H1 (cell line): ENCODE data around the gene RTP2. TPM values are rescaled to one million over a fixed set of nuclear protein-coding genes. Genes with fewer than 3 reads are reported as not detected.

Experiments
- CTCF ChIA-PET: fragments of 300-600 bp; sonication (Branson Sonifier 250); formaldehyde crosslinking; loops from one replicate; lab custom pipeline; 2021; ENCODE audit not compliant: partially characterized antibody; lab: Charles Lee
- POLR2A ChIA-PET: fragments of 300-600 bp; sonication (Branson Sonifier 250); formaldehyde crosslinking; loops from one replicate; lab custom pipeline; 2021; ENCODE audit warnings: inconsistent platforms; ENCODE audit not compliant: partially characterized antibody; lab: Charles Lee
- DNase-seq, 2 experiments: peaks; one replicate each; pipeline versions ENCODE4 v3.0.0 to v3.0.0-alpha.2; 2010 to 2022; ENCODE audit warnings: low spot score in 2 of 2, low read depth in 1 of 2, mixed read lengths in 1 of 2
- FAIRE-seq: peaks from 2 replicates; lab custom pipeline; 2011; peaks lifted over from hg19 to GRCh38; lab: Jason Lieb, UNC
- H2AFZ ChIP-seq: 2 replicates; pipeline ENCODE4 v1.8.1; 2012; ENCODE audit warnings: low read length, inconsistent platforms
- H2AK5ac ChIP-seq: 2 replicates; pipeline ENCODE4 v1.6.1; 2013; ENCODE audit warnings: low read depth, low read length
- H2BK120ac ChIP-seq: replicated peaks from 2 replicates; pipeline ENCODE3; 2013; ENCODE audit warnings: low read depth, low read length, inconsistent platforms
- H2BK12ac ChIP-seq: 2 replicates; pipeline ENCODE4 v1.6.1; 2013; ENCODE audit warnings: low read depth, low read length
- H2BK15ac ChIP-seq: 2 replicates; pipeline ENCODE4 v1.6.1; 2013; ENCODE audit warnings: low read length
- H2BK20ac ChIP-seq: 2 replicates; pipeline ENCODE4 v1.6.1; 2013; ENCODE audit warnings: low read length
- H2BK5ac ChIP-seq: 2 replicates; pipeline ENCODE4 v1.6.1; 2013; ENCODE audit warnings: low read depth, low read length
- H3K14ac ChIP-seq: 2 replicates; pipeline ENCODE4 v1.6.1; 2013; ENCODE audit warnings: inconsistent platforms; ENCODE audit not compliant: insufficient read length
- H3K18ac ChIP-seq: 2 replicates; pipeline ENCODE4 v1.6.1; 2013; ENCODE audit warnings: low read length; ENCODE audit errors: extremely low read depth
- H3K23ac ChIP-seq: 2 replicates; pipeline ENCODE4 v1.6.1; 2013; ENCODE audit warnings: inconsistent platforms; ENCODE audit not compliant: insufficient read length
- H3K23me2 ChIP-seq: 2 replicates; pipeline ENCODE4 v1.6.1; 2013; ENCODE audit warnings: low read depth, low read length
- H3K27ac ChIP-seq: 2 replicates; pipeline ENCODE4 v1.6.1; 2011; ENCODE audit warnings: low read depth, low read length, inconsistent platforms
- H3K27me3 ChIP-seq, 4 experiments: replicated peaks in 1 of 4; 1 replicate in 1 of 4; 2 replicates in 3 of 4; pipeline versions ENCODE4 v1.6.1 to v1.8.1; 2011 to 2013; ENCODE audit warnings: low read length in 3 of 4, mild to moderate bottlenecking in 3 of 4, inconsistent platforms in 2 of 4, mixed read lengths in 2 of 4, moderate library complexity in 1 of 4; ENCODE audit not compliant: control insufficient read depth in 3 of 4, insufficient read depth in 3 of 4; ENCODE audit errors: extremely low read depth in 1 of 4
- H3K36me3 ChIP-seq, 4 experiments: 2 replicates each; pipeline versions ENCODE4 v1.6.1 to v1.8.1; 2011 to 2013; ENCODE audit warnings: mild to moderate bottlenecking in 4 of 4, low read length in 3 of 4, moderate library complexity in 2 of 4, control low read depth in 1 of 4, inconsistent platforms in 1 of 4; ENCODE audit not compliant: insufficient read depth in 4 of 4, control insufficient read depth in 2 of 4
- H3K4ac ChIP-seq: replicated peaks from 2 replicates; pipeline ENCODE3; 2013; ENCODE audit warnings: low read length, low read depth, mixed read lengths, inconsistent platforms; ENCODE audit not compliant: insufficient read length
- H3K4me1 ChIP-seq, 4 experiments: replicated peaks in 1 of 4; 1 replicate in 1 of 4; 2 replicates in 3 of 4; pipeline versions ENCODE4 v1.6.1 to v1.8.1; 2011 to 2013; ENCODE audit warnings: low read length in 3 of 4, inconsistent platforms in 2 of 4, mixed read lengths in 1 of 4; ENCODE audit not compliant: insufficient read depth in 4 of 4, control insufficient read depth in 3 of 4
- H3K4me2 ChIP-seq, 2 experiments: 2 replicates each; pipeline versions ENCODE4 v1.6.1 to v1.8.1; 2011 to 2013; ENCODE audit warnings: low read depth in 2 of 2, low read length in 2 of 2, control low read depth in 1 of 2, inconsistent platforms in 1 of 2, mild to moderate bottlenecking in 1 of 2; ENCODE audit not compliant: insufficient read depth in 1 of 2
- H3K4me3 ChIP-seq, 4 experiments: fragments of 200-600, 300-600 bp in 1 of 4; sonication (generic), shearing (Covaris generic), sonication (Bioruptor Twin) in 1 of 4; 2 replicates each; pipeline versions ENCODE4 v1.5.1 to v1.8.1; 2011 to 2016; ENCODE audit warnings: low read length in 4 of 4, low read depth in 3 of 4, control low read depth in 2 of 4, inconsistent platforms in 2 of 4, mild to moderate bottlenecking in 2 of 4, mixed read lengths in 1 of 4, moderate library complexity in 1 of 4; ENCODE audit not compliant: insufficient read depth in 2 of 4; ENCODE audit errors: extremely low read depth in 1 of 4
- H3K56ac ChIP-seq: replicated peaks from 2 replicates; pipeline ENCODE3; 2013; ENCODE audit warnings: low read depth, mild to moderate bottlenecking, mixed read lengths, low read length, inconsistent platforms; ENCODE audit not compliant: insufficient read length
- H3K79me1 ChIP-seq: 2 replicates; pipeline ENCODE4 v1.6.1; 2013; ENCODE audit warnings: low read depth, low read length, control low read depth
- H3K79me2 ChIP-seq, 2 experiments: 2 replicates each; pipeline versions ENCODE4 v1.6.1 to v1.8.1; 2012 to 2013; ENCODE audit warnings: low read length in 2 of 2, mild to moderate bottlenecking in 2 of 2, inconsistent platforms in 1 of 2; ENCODE audit not compliant: insufficient read depth in 2 of 2, control insufficient read depth in 1 of 2
- H3K9ac ChIP-seq, 4 experiments: replicated peaks in 1 of 4; 1 replicate in 1 of 4; 2 replicates in 3 of 4; pipeline versions ENCODE4 v1.6.1 to v1.8.1; 2011 to 2013; ENCODE audit warnings: low read depth in 3 of 4, low read length in 3 of 4, control low read depth in 2 of 4, mild to moderate bottlenecking in 2 of 4, moderate library complexity in 2 of 4, inconsistent platforms in 1 of 4; ENCODE audit errors: extremely low read depth in 1 of 4
- H3K9me3 ChIP-seq, 2 experiments: 2 replicates each; pipeline versions ENCODE4 v1.6.1 to v1.8.1; 2012 to 2013; ENCODE audit warnings: mild to moderate bottlenecking in 2 of 2, moderate library complexity in 2 of 2, control low read depth in 1 of 2, inconsistent platforms in 1 of 2, low read depth in 1 of 2, low read length in 1 of 2, mixed read lengths in 1 of 2; ENCODE audit not compliant: insufficient read depth in 2 of 2
- H4K20me1 ChIP-seq, 2 experiments: replicated peaks in 1 of 2; 2 replicates each; pipeline versions ENCODE3 to v1.8.1; 2011 to 2013; ENCODE audit warnings: inconsistent platforms in 2 of 2, low read length in 2 of 2, mild to moderate bottlenecking in 1 of 2; ENCODE audit not compliant: insufficient read depth in 2 of 2, control insufficient read depth in 1 of 2
- H4K5ac ChIP-seq: 2 replicates; pipeline ENCODE4 v1.6.1; 2013; ENCODE audit warnings: low read length, low read depth, mixed read lengths, inconsistent platforms; ENCODE audit not compliant: insufficient read length
- H4K8ac ChIP-seq: 2 replicates; pipeline ENCODE4 v1.8.0; 2013; ENCODE audit warnings: mild to moderate bottlenecking, moderate library complexity, low read length, inconsistent platforms; ENCODE audit not compliant: insufficient read depth; ENCODE audit errors: extremely low read depth
- H4K91ac ChIP-seq: replicated peaks from 2 replicates; pipeline ENCODE3; 2013; ENCODE audit warnings: low read length, mixed read lengths, inconsistent platforms; ENCODE audit not compliant: insufficient read length
- CHD2 ChIP-seq: IDR thresholded peaks from 2 replicates; pipeline ENCODE4 v1.6.1; 2012; ENCODE audit warnings: low read length, improper control_type of control experiment
- CTBP2 ChIP-seq: IDR thresholded peaks from 2 replicates; pipeline ENCODE4 v1.7.0; 2011; ENCODE audit warnings: borderline replicate concordance, mild to moderate bottlenecking, moderate library complexity, mixed read lengths, low read length; ENCODE audit not compliant: insufficient read depth, insufficient read length
- GABPA ChIP-seq: IDR thresholded peaks from 2 replicates; pipeline ENCODE4 v1.6.1; 2011; ENCODE audit warnings: mild to moderate bottlenecking, low read length, moderate library complexity, borderline replicate concordance; ENCODE audit not compliant: insufficient read depth
- GTF2F1 ChIP-seq: IDR thresholded peaks from 2 replicates; pipeline ENCODE4 v1.6.1; 2012; ENCODE audit warnings: low read depth, low read length, improper control_type of control experiment, borderline replicate concordance
- MAFK ChIP-seq: IDR thresholded peaks from 2 replicates; pipeline ENCODE4 v1.6.1; 2012; ENCODE audit warnings: low read depth, mild to moderate bottlenecking, improper control_type of control experiment, low read length
- NANOG ChIP-seq: IDR thresholded peaks from 2 replicates; pipeline ENCODE4 v1.6.1; 2011; ENCODE audit warnings: low read length, low read depth, mild to moderate bottlenecking, inconsistent platforms; ENCODE audit not compliant: insufficient read depth, poor library complexity, severe bottlenecking
- SUZ12 ChIP-seq: fragments of 200-600 bp; sonication (generic); IDR thresholded peaks from 2 replicates; pipeline ENCODE4 v1.6.1; 2012; ENCODE audit warnings: mild to moderate bottlenecking, inconsistent platforms, low read length, moderate library complexity, mixed read lengths
- TBP ChIP-seq: IDR thresholded peaks from 2 replicates; pipeline ENCODE4 v1.6.1; 2011; ENCODE audit warnings: low read depth, low read length, improper control_type of control experiment
- WGBS, 2 experiments: shearing (Covaris generic) in 1 of 2; methylation state at CpG; one replicate each; pipeline versions ENCODE4 v1.1.6 to v1.1.7; 2013 to 2015; ENCODE audit warnings: low lambda C conversion rate in 2 of 2, mixed read lengths in 2 of 2, inconsistent platforms in 1 of 2, low coverage in 1 of 2, missing lambda C conversion rate in 1 of 2; ENCODE audit not compliant: insufficient replicate concordance in 2 of 2, insufficient coverage in 1 of 2, insufficient read length in 1 of 2; ENCODE audit errors: extremely low coverage in 1 of 2, missing lambda C conversion rate in 1 of 2; 5-methylcytosine and 5-hydroxymethylcytosine counted together
- polyA plus RNA-seq, 7 experiments: library from polyadenylated mRNA; depleted of rRNA in 3 of 7; stranded (reverse) in 5 of 7; unstranded in 2 of 7; fragments of >200 nt in 5 of 7; fragments of 200-250 nt in 2 of 7; gene quantifications; 1 replicate in 5 of 7; 2 replicates in 1 of 7; 4 replicates in 1 of 7; pipeline versions ENCODE4 v1.2.1 to v1.2.3, GENCODE V29; 2011 to 2013; ENCODE audit warnings: missing spikeins in 2 of 7, mixed read lengths in 2 of 7
- total RNA-seq: library from RNA; stranded (reverse); fragmentation: NEBNext Ultra II Directional; extraction: Animal tissue kit (Norgen Biotek cat#: 25700); gene quantifications from 2 replicates; pipeline ENCODE4 v1.2.1, GENCODE V29; 2021
- TF ChIP-seq, protein P1 (sequence below): IDR thresholded peaks from 2 replicates; pipeline ENCODE4 v1.6.1; 2012; ENCODE audit warnings: inconsistent platforms

The RTP2 gene
- total and polyA plus RNA-seq, 2 of the 8 experiments (the other 6 are each of a cell fraction or from before 2014, with no cell fraction given) = not detected

DNA sequence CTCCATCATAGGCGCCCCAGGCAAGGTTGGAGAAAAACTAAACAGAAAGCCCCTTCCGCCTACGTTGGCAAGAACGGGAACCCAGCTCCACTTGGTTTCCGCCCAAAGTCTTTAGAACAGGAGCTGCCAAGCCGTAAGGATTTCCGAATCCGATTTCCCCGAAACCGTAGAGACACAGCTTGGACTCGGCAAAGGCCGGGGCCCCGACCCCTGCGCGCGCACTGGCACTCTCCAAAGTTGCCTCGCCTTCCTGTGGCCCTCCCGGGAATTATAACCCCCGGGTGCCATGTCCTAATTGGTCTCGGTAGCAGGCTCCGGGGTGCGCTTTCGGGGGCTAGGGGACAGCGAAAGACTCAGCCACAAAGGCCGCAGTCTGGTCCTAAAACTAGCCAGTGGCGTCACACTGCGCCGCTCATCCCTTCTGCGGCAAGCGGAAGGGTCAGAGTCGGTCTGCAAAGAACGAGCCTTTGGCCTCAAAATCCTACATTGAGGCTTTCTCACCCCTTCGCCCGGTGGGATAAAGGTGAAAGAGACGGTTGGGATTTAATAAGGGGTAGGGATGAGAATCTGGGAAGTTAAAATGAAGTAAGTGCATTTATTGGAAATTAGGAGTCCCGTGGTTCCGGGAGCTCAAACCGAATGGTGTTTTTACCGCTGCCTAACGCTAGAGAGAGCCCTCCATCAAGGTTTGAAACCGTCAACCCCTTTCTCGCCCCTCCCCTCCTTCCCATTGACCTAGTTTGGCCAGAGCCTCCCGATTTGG is 36.2 kb upstream of the RTP2 start:
- 0 out of 2 replicates have a peak overlapping the region, but pooled peaks have one; percentile 37 for H2BK20ac ChIP-seq
- 2% methylated on average over 43 of the region's 43 CpGs; no CpG with 5 or more reads in 1 of the 2 experiments for WGBS, 2 experiments
- H3K23ac ChIP-seq = no peak overlapping the region
- H3K36me3 ChIP-seq = peaks cover 0 to 1% (median 0%) of the 10 kb centered on the region in 4 experiments; a peak in 1 of 8 replicates
- H3K9ac ChIP-seq = peak overlapping the region in 3 of 4 experiments; percentile 62 to 67 (median 65); a peak in 6 of 7 replicates
- H3K4me2 ChIP-seq = peak overlapping the region; percentile 90 to 94
- peak overlapping the region; percentile 40 for H3K56ac ChIP-seq
- no peak overlapping the region; the same call in 1 of the 2 replicates for H4K8ac ChIP-seq
- H3K23me2 ChIP-seq = peaks cover 27% of the 10 kb centered on the region
- H2BK15ac ChIP-seq = peak overlapping the region; percentile 62; the same call in 1 of the 2 replicates
- CTCF ChIA-PET = interaction anchor here (0.5 to 6.4 kb wide), 57 partner anchors 8 to 1495 kb away, joined by 3 to 107 read pairs (median 4); partner anchors contain the start of gene LPP
- FAIRE-seq = no peak
- H3K14ac ChIP-seq = no peak overlapping the region
- peak overlapping the region; percentile 38 for H2BK5ac ChIP-seq
- no peak overlapping the region for H2BK120ac ChIP-seq
- H3K9me3 ChIP-seq = no peaks in the 10 kb centered on the region
- peak overlapping the region; percentile 89; the same call in 1 of the 2 replicates for H2AFZ ChIP-seq
- H3K4me3 ChIP-seq = peak overlapping the region; percentile 53 to 89 (median 83)
- H4K5ac ChIP-seq = peak overlapping the region; percentile 18
- peak overlapping the region; percentile 48 for H3K4ac ChIP-seq
- peak overlapping the region; percentile 92 for H3K18ac ChIP-seq
- H3K79me2 ChIP-seq = 0 out of 4 replicates have a peak, but pooled peaks cover 0 to 5% of the 10 kb centered on the region in 2 experiments
- POLR2A ChIA-PET = interaction anchor here (1.0 to 3.3 kb wide), 12 partner anchors 9 to 1221 kb away, joined by 3 to 15 read pairs (median 6); partner anchors contain the start of gene LPP
- no peaks in the 10 kb centered on the region for H3K79me1 ChIP-seq
- H3K4me1 ChIP-seq = peaks cover 0 to 19% (median 8%) of the 10 kb centered on the region in 4 experiments; a peak in 5 of 7 replicates
- no peak overlapping the region for H2AK5ac ChIP-seq
- H2BK12ac ChIP-seq = peak overlapping the region; percentile 55; the same call in 1 of the 2 replicates
- H3K27me3 ChIP-seq = peaks cover 0 to 16% (median 7%) of the 10 kb centered on the region in 4 experiments; a peak in 3 of 7 replicates
- H4K91ac ChIP-seq = peak overlapping the region; percentile 25
- DNase-seq = peak; percentile 85 to 86
- H3K27ac ChIP-seq = peak overlapping the region; percentile 30; the same call in 1 of the 2 replicates
- H4K20me1 ChIP-seq = no peaks in the 10 kb centered on the region
- TF ChIP-seq TBP (peak; percentile 33; the same call in 1 of the 2 replicates), GTF2F1 (no peak), SUZ12 (no peak), GABPA (no peak), CHD2 (peak; percentile 35; the same call in 1 of the 2 replicates), CTBP2 (no peak), NANOG (no peak), MAFK (no peak)
- TF ChIP-seq, protein P1, sequence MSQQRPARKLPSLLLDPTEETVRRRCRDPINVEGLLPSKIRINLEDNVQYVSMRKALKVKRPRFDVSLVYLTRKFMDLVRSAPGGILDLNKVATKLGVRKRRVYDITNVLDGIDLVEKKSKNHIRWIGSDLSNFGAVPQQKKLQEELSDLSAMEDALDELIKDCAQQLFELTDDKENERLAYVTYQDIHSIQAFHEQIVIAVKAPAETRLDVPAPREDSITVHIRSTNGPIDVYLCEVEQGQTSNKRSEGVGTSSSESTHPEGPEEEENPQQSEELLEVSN = no peak
